Loucy (cell line): Measurements from ENCODE around the gene BLOC1S3.

Experiments
- CTCF ChIP-seq: fragments of 200-600 bp; sonication (generic); conservative IDR thresholded peaks from 2 replicates; pipeline ENCODE4 v1.5.1; 2014; ENCODE audit warnings: mild to moderate bottlenecking, antibody characterized with exemption, low read length
- EZH2phosphoT487 ChIP-seq: fragments of 200-600 bp; IDR thresholded peaks from 2 replicates; pipeline ENCODE4 v1.6.1; 2018; ENCODE audit warnings: antibody characterized with exemption, mild to moderate bottlenecking, moderate library complexity, borderline replicate concordance

GRCh38 chr19:45136507-45137178 is 41.9 kb upstream of the BLOC1S3 start:
- TF ChIP-seq CTCF, result no peak
- TF ChIP-seq EZH2phosphoT487, result no peak
